Sigmoid colon (tissue), 7 donors: ENCODE measurements around the gene FGF23. TPM values are rescaled to one million over a fixed set of nuclear protein-coding genes. Genes with fewer than 3 reads are reported as not detected.
"Not testable (repeated sequence)": the region's sequence is repeated elsewhere in the genome, so short reads cannot be mapped to it uniquely, and the experiment has no call there.

Experiments used
- DNase-seq: peaks from one replicate; pipeline ENCODE4 v3.0.0-alpha.2; 2019
- H3K27ac ChIP-seq, 4 donors: fragments of 200-600 bp; sonication (generic); one replicate each; pipeline ENCODE4 v1.5.1; 2016 to 2019; ENCODE audit warnings: mild to moderate bottlenecking in 1 of 4
- H3K27me3 ChIP-seq, 3 donors: fragments of 200-600 bp; sonication (generic); one replicate each; pipeline ENCODE4 v1.5.1; 2019; ENCODE audit warnings: mild to moderate bottlenecking in 1 of 3
- H3K36me3 ChIP-seq, 4 donors: fragments of 200-600 bp; sonication (generic); one replicate each; pipeline ENCODE4 v1.5.1; 2016 to 2019
- H3K4me1 ChIP-seq, 4 donors: fragments of 200-600 bp; sonication (generic); one replicate each; pipeline ENCODE4 v1.5.1; 2017 to 2019
- H3K4me3 ChIP-seq, 4 donors: fragments of 200-600 bp; sonication (generic); one replicate each; pipeline ENCODE4 v1.5.1; 2017 to 2019; ENCODE audit warnings: mild to moderate bottlenecking in 2 of 4, moderate library complexity in 1 of 4
- H3K9me3 ChIP-seq, 4 donors: fragments of 200-600 bp in 3 of 4; sonication (generic) in 3 of 4; one replicate each; pipeline versions ENCODE4 v1.5.1 to v1.6.1; 2013 to 2019
- CTCF ChIP-seq, 4 experiments: fragments of 450-650 bp in 3 of 4; fragments of 200-600 bp in 1 of 4; IDR thresholded peaks; one replicate each; pipeline ENCODE4 v1.5.1; 2016 to 2019; ENCODE audit warnings: antibody characterized with exemption in 4 of 4, mild to moderate bottlenecking in 3 of 4, moderate library complexity in 2 of 4
- EP300 ChIP-seq, 4 donors: sonication (generic); formaldehyde crosslinking; IDR thresholded peaks; one replicate each; pipeline ENCODE4 v1.6.1; 2017; ENCODE audit warnings: antibody characterized with exemption in 4 of 4
- POLR2A ChIP-seq, 2 donors: fragments of 450-650 bp; IDR thresholded peaks; one replicate each; pipeline ENCODE4 v1.6.1; 2016; ENCODE audit warnings: antibody characterized with exemption in 2 of 2, mild to moderate bottlenecking in 2 of 2, moderate library complexity in 2 of 2
- POLR2AphosphoS5 ChIP-seq, 4 donors: sonication (generic); formaldehyde crosslinking; IDR thresholded peaks; one replicate each; pipeline ENCODE4 v1.6.1; 2017; ENCODE audit warnings: antibody characterized with exemption in 4 of 4
- WGBS, 2 donors: extraction: QIAGEN DNeasy Blood & Tissue Kit; methylation state at CpG; one replicate each; pipeline ENCODE4 v1.1.7; 2013; 5-methylcytosine and 5-hydroxymethylcytosine counted together
- intact Hi-C: fragments of 100-400 bp; cut with DNase I; formaldehyde crosslinking; loops from one replicate; pipeline ENCODE4 v1.15.1; 2023
- polyA plus RNA-seq, 3 donors: library from polyadenylated mRNA; stranded (reverse); fragments of 200-250 nt; gene quantifications; one replicate each; pipeline ENCODE4 v1.2.3, GENCODE V29; 2013
- total RNA-seq, 4 donors: library from RNA; depleted of rRNA; stranded (reverse); fragments of >200 nt; gene quantifications; one replicate each; pipeline ENCODE4 v1.1.0, GENCODE V29; 2016
- donor health status: healthy with polysubstance abuse.
- donor health status: Bipolar disorder and iron deficiency.
- donor health status: healthy.

The FGF23 gene
- total and polyA plus RNA-seq, 7 donors = not detected

- no peak for DNase-seq
- 73 to 80% methylated on average over 6 of the region's 6 CpGs for WGBS, 2 donors
- intact Hi-C loops = loop anchor here (5.0 kb wide), 3 partner anchors 65 to 120 kb away; partner anchors contain the start of gene RAD51AP1
- Histone ChIP-seq H3K27me3 (no peaks in the 10 kb centered on the region), H3K9me3 (no peaks in the 10 kb centered on the region), H3K4me1 (peaks cover 0 to 38% (median 30%) of the 10 kb centered on the region in 4 donors), H3K4me3 (peak overlapping the region in 3 of 4 donors; percentile 14 to 21 (median 19)), H3K27ac (peak overlapping the region; percentile 79 to 92 (median 89)), H3K36me3 (no peaks in the 10 kb centered on the region)
- TF ChIP-seq POLR2A (IDR thresholded peaks at IDR 0.05) = peak; percentile 4 to 23
- TF ChIP-seq POLR2AphosphoS5 (IDR thresholded peaks at IDR 0.05) = peak in 3 of 4 donors; percentile 35 to 40 (median 39)
- no peak for TF ChIP-seq EP300 (IDR thresholded peaks at IDR 0.05)
Measured at GRCh38 chr12:4417455-4417854, 37.9 kb upstream of the FGF23 start.

- TF ChIP-seq POLR2AphosphoS5 (IDR thresholded peaks at IDR 0.05) (no peak), EP300 (IDR thresholded peaks at IDR 0.05) (no peak), CTCF (IDR thresholded peaks at IDR 0.05) (no peak), POLR2A (IDR thresholded peaks at IDR 0.05) (no peak)
- Histone ChIP-seq H3K36me3 (no peaks in the 10 kb centered on the region), H3K9me3 (no peaks in the 10 kb centered on the region), H3K4me3 (no peak overlapping the region), H3K27ac (peak overlapping the region in 3 of 4 donors; percentile 89 to 92 (median 89)), H3K4me1 (peaks cover 0 to 38% (median 30%) of the 10 kb centered on the region in 4 donors), H3K27me3 (no peaks in the 10 kb centered on the region)
- 82 to 92% methylated on average over 8 of the region's 8 CpGs for WGBS, 2 donors
- no peak for DNase-seq
- intact Hi-C loops = loop anchor here (5.0 kb wide), 3 partner anchors 64 to 121 kb away; partner anchors contain the start of gene RAD51AP1
Measured at GRCh38 chr12:4416276-4416675, 36.8 kb upstream of the FGF23 start.

GRCh38 chr12:4412465-4412864 is 33.0 kb upstream of the FGF23 start:
- no peaks in the 10 kb centered on the region for H3K27me3 ChIP-seq
- TF ChIP-seq CTCF (IDR thresholded peaks at IDR 0.05) = no peak
- TF ChIP-seq EP300 (IDR thresholded peaks at IDR 0.05) = no peak
- no peak for TF ChIP-seq POLR2A (IDR thresholded peaks at IDR 0.05)
- TF ChIP-seq POLR2AphosphoS5 (IDR thresholded peaks at IDR 0.05) = no peak
- no peaks in the 10 kb centered on the region for H3K9me3 ChIP-seq
- no peak for DNase-seq
- no peak overlapping the region for H3K4me3 ChIP-seq
- 75 to 84% methylated on average over 1 of the region's 1 CpG for WGBS, 2 donors
- peaks cover 0 to 21% (median 17%) of the 10 kb centered on the region in 4 donors for H3K4me1 ChIP-seq
- H3K27ac ChIP-seq = no peak overlapping the region
- no peaks in the 10 kb centered on the region for H3K36me3 ChIP-seq
- intact Hi-C loops = no loop called here

GRCh38 chr12:4412056-4412455 is 32.5 kb upstream of the FGF23 start:
- no peak overlapping the region for H3K4me3 ChIP-seq
- no peaks in the 10 kb centered on the region for H3K9me3 ChIP-seq
- no peaks in the 10 kb centered on the region for H3K27me3 ChIP-seq
- WGBS, 2 donors = 88 to 90% methylated on average over 3 of the region's 3 CpGs
- intact Hi-C loops = no loop called here
- H3K36me3 ChIP-seq = no peaks in the 10 kb centered on the region
- TF ChIP-seq POLR2AphosphoS5 (IDR thresholded peaks at IDR 0.05) (no peak), POLR2A (IDR thresholded peaks at IDR 0.05) (no peak), EP300 (IDR thresholded peaks at IDR 0.05) (no peak), CTCF (IDR thresholded peaks at IDR 0.05) (no peak)
- peaks cover 0 to 18% (median 13%) of the 10 kb centered on the region in 4 donors for H3K4me1 ChIP-seq
- no peak overlapping the region for H3K27ac ChIP-seq
- DNase-seq = no peak

GRCh38 chr12:4407136-4407535 is 27.6 kb upstream of the FGF23 start:
- DNase-seq = no peak
- 91 to 94% methylated on average over 3 of the region's 3 CpGs for WGBS, 2 donors

GRCh38 chr12:4404877-4405637 is 25.5 kb upstream of the FGF23 start:
- intact Hi-C loops, H3K36me3 ChIP-seq, H3K9me3 ChIP-seq, DNase-seq, H3K27me3 ChIP-seq, H3K4me3 ChIP-seq, H3K27ac ChIP-seq, H3K4me1 ChIP-seq: not testable (repeated sequence)
- 57 to 83% methylated on average over 8 of the region's 8 CpGs for WGBS, 2 donors

More at GRCh38 chr12:4407136-4407535, 27.6 kb upstream of the FGF23 start:
- Histone ChIP-seq H3K4me1 (no peaks in the 10 kb centered on the region), H3K27me3 (no peaks in the 10 kb centered on the region), H3K36me3 (no peaks in the 10 kb centered on the region), H3K4me3 (no peak overlapping the region), H3K27ac (no peak overlapping the region), H3K9me3 (no peaks in the 10 kb centered on the region)
- no peak for TF ChIP-seq POLR2AphosphoS5 (IDR thresholded peaks at IDR 0.05)
- no peak for TF ChIP-seq EP300 (IDR thresholded peaks at IDR 0.05)
- TF ChIP-seq POLR2A (IDR thresholded peaks at IDR 0.05) = no peak
- no peak for TF ChIP-seq CTCF (IDR thresholded peaks at IDR 0.05)
- intact Hi-C loops = no loop called here
